Measurements from ENCODE around the gene KRT6C. TPM values are rescaled to one million over a fixed set of nuclear protein-coding genes. Genes with fewer than 3 reads are reported as not detected.

Gene KRT6C
- total and polyA plus RNA-seq, 2 experiments from 2014 or later: not detected

DNA sequence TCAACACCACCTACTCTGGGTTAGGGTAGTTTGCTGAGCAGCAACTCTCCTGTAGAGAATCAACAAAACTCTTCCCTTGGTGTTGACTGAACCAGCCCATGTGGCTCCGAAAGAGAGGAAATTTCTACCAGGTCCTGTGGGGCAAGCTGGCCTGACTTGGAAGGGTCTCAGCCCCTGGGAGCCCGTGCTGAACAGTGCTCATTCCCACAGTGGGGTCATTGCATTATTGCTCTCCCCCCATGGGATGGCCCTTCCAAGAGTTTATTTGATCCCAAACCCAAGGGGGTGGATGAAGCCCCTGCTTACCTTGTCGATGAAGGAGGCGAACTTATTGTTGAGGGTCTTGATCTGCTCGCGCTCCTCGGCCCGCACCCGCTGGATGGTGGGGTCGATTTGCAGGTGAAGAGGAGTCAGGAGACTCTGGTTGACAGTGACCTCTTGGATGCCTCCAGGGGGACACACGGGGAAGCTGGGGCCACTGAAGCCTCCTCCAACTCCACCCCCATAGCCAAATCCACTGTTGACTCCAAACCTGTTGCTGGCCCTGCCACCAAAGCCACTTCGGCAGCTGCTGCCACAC, 40.0 kb downstream of the KRT6C start (continued):
- TF ChIP-seq ZNF462 (CRISPR knock-in tag; IDR thresholded peaks at IDR 0.05) (no peak), STAT1 (IDR thresholded peaks at IDR 0.05; ENCODE audit: unreplicated experiment) (no peak), ZNF114 (CRISPR knock-in tag; IDR thresholded peaks at IDR 0.05) (no peak), EZH2 (IDR thresholded peaks at IDR 0.05; ENCODE audit: low read depth, unreplicated experiment) (no peak), REST (IDR thresholded peaks at IDR 0.05; ENCODE audit: unreplicated experiment) (no peak)

All from GM23338 (cell line).